Mesenteric fat pad (tissue), 1 donor: ENCODE results near the gene AMFR. TPM values are rescaled to one million over a fixed set of nuclear protein-coding genes. Genes with fewer than 3 reads are reported as not detected.

ENCODE experiments used
- DNase-seq: peaks from one replicate; pipeline ENCODE4 v3.0.0-alpha.2; 2020; ENCODE audit warnings: low spot score
- total RNA-seq: library from RNA; stranded (reverse); fragmentation: NEBNext Ultra II Directional; extraction: Animal tissue kit (Norgen Biotek cat#: 25700); gene quantifications from one replicate; pipeline ENCODE4 v1.2.1, GENCODE V29; 2021
- donor health status: DM: yes; HTN: yes; CAD: no.

Gene AMFR
- total RNA-seq, 1 donor from 2014 or later: 113 TPM

DNA sequence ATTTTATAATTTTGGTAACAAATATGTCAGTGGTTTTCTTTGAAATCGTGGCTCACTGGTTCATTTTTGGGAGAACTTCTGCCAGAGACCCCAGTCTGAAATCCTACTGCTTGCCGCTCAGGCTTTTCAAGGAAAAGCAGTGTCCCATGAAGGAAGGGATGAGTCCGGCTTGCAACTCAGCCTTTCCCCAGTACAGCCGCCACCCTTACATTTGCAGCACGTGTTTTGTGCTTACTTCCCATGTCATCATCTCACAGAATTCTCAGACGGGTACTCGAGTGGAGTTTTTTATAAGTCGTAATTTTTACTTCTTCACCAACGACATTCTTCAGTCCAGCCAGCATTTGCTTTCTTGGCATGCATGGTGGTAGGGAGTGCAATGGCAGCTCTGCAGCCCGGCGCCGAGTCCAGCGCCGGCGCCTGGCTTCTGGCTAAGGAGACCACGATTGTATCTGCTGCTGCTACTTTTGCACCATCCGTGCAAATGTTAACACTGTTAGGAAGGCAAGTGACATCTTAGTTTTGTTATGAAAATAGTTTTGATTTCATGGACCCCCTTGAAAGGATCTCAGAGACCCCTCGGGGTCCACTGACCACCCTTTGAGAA lies 111.0 kb downstream of the AMFR start:
- DNase-seq: no peak

- no peak for DNase-seq
Observed at GRCh38 chr16:56312556-56312955, 112.8 kb downstream of the AMFR start.

GRCh38 chr16:56312028-56312300 lies 113.4 kb downstream of the AMFR start:
- no peak for DNase-seq

Other genes with a start within 250 kb of the AMFR start
- 3.0 TPM for gene GNAO1, start 234.1 kb downstream of the AMFR start, total RNA-seq
- gene NUDT21, start 25.8 kb upstream of the AMFR start, total RNA-seq: 71.1 TPM
- gene OGFOD1, start 26.0 kb upstream of the AMFR start, total RNA-seq: 44.9 TPM
- 24.9 TPM for gene BBS2, start 94.5 kb upstream of the AMFR start, total RNA-seq
- not detected for gene MT4, start 139.5 kb upstream of the AMFR start, total RNA-seq
- gene MT3, start 164.0 kb upstream of the AMFR start, total RNA-seq: not detected
- gene MT2A, start 183.0 kb upstream of the AMFR start, total RNA-seq: 2,392 TPM
- gene MT1E, start 200.2 kb upstream of the AMFR start, total RNA-seq: 410 TPM
- 367 TPM for gene MT1M, start 207.1 kb upstream of the AMFR start, total RNA-seq
- gene MT1A, start 213.1 kb upstream of the AMFR start, total RNA-seq: 769 TPM
- not detected for gene MT1B, start 226.3 kb upstream of the AMFR start, total RNA-seq
- gene MT1F, start 232.4 kb upstream of the AMFR start, total RNA-seq: 11.8 TPM
- gene MT1G, start 242.5 kb upstream of the AMFR start, total RNA-seq: 41.5 TPM
- gene MT1H, start 244.3 kb upstream of the AMFR start, total RNA-seq: 0.58 TPM